GM21717 (cell line): ENCODE data around the gene PRDM16.

ENCODE experiments used
- ATAC-seq: cut with Tn5 transposase; IDR thresholded peaks from one replicate; pipeline ENCODE4 v1.9.1; 2021; ENCODE audit warnings: mild to moderate bottlenecking, moderate library complexity; ENCODE audit not compliant: unreplicated experiment

Gene PRDM16

DNA sequence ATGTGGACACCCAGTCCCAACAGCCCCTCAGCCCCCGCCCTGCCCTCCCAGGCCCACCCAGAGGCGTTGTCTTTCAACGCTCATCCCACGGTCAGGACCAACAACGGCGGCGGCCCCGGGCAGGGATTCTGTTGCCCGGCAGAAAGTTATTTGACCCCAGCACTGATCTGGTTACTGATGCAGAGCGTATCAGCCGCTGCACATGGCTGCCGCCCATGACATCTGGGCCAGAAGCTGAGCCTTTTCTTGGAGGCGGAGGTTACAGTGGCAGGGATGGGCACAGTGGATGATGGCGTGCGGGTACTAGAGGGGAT, 258.3 kb downstream of the PRDM16 start:
- ATAC-seq: no peak

DNA sequence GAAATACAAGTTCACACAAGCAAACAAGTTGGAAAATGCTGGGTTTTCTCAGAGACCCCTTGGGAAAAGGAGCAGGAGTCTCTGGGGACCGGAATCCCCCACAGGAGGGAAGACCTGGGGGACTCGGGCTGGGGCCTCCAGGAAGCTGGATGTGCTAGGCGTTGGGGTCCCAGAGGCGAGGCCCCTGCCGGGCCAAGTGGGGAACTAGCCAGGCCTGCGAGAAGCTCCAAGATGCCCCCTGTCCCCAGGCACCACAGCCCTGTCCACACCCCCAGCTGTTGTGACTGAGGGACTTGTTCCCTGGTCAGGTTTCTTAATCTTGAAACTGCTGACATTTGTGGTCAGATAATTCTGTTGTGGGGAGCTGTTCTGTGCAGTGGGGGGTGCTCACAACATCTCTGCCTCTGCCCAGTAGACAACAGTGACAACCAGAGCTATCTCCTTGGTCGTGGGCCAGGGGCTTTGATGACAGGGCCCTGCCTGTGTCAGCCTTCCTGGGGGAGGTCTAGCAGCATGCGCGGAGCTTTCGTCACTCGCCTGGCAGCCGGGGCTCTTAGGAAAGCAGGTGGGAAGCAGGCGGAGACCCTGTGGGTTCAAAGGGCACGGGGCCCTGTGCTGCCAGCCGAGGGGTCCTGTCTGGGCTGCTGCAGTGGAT, 259.1 kb downstream of the PRDM16 start:
- ATAC-seq: no peak

DNA sequence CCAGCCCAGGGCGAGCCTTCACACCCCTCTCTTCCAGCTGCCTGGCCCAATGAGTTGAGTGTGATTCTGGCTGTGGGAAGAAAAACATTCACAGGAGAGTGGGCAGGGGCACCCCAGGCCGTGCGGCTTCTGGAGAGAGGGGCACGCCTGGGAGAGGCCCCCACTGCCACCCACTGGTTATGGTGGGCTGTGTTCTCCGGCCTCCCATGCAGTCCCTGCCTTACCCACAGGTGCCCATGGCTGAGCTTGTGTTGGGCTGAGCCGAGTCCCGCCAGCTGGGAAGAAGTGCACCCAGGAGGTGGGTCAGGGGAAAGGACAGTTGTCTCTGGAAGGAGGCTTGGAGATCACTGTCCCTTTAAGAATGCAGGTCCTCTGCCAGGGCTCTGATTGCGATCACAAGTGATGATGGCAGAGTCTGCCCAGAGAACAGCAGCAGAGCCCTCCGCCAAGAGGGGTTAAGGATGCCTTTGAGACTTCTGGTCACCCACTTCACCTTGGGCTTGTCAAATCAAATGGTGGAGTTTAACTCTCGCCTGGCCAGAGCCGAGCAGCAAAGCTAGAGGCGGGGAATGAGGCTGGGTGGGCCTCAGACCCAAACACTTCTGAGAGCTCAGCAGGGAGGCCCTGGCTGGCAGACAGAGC, 260.8 kb downstream of the PRDM16 start:
- ATAC-seq: no peak

DNA sequence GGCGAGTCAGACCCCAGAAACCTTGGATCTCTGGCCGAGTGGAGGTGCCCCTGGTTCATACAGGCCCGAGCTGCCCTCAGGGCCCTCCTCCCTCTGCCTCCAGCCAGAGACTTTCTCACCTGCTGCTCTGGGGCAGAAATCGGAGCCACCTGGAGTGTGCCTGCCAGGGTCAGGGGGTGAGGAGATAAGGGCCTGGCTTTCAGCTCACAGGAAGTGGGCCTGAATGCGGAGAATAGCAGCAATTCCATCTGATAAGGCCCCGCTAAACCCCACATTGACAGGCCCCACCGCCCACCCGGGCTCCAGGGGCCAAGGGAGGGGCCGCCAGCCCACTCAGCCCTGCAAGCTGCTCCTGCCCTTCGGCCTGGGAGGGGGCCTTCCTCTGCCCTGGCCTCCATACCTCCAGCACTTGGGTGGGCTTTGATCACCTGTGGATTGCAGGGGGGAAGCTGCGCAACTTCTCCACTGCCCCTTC, 261.8 kb downstream of the PRDM16 start:
- ATAC-seq: no peak

DNA sequence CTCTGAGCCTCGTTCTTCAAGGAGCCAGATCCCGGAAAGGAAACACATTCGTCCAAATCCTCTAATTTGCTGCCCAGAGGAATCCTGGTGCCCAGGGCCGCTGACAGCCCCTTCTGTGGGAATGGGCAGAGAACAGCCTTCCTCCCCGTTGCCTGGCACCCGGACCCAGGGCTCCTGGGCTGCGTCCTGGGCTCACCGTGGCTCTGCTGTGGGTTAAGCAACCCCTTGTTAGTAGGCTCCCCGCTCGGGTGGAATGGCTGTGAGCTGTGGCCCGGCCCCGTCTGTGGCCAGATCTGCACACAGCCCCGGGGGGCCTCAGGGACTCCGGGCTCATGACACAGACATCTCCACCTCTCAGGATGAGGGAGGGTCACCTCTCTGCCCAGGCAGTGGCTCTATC, 262.6 kb downstream of the PRDM16 start:
- no peak for ATAC-seq

DNA sequence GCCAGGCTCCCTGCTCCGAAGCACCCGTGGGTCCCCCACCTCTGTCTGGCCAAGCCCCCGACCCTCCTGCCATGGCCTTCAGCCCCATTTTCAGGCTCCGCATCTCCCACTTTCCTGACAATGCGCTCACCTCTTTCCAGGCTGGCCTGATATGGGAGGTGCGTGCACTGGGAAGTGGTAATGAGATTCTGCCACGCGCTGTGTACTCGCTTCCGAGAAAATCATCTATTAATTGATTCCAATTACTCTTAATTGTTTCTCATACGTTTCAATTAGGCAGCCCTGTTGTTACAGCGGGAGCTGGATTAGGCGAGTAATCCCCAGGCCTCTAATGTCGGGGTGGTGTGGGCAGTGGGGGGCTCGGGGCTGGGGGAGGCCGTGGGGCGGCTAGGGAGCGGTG, 263.0 kb downstream of the PRDM16 start:
- no peak for ATAC-seq

DNA sequence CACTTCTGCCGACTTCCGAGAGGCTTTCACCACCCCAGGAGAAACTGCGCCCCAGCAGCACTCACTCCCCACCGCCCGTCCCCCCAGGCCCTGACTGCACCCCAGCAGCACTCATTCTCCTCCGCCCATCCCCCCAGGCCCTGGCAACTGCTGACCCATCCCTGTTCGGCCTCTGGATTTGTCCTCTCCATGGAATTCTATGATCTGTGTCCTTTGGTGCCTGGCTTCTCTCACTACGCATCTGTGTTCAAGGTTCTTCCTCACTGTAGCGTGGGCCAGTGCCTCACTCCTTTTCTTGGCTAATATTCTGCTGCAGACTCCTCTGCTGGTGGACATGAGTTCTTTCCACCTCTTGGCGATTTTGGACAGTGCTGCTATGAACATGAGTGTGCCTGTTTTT, 263.7 kb downstream of the PRDM16 start:
- no peak for ATAC-seq

DNA sequence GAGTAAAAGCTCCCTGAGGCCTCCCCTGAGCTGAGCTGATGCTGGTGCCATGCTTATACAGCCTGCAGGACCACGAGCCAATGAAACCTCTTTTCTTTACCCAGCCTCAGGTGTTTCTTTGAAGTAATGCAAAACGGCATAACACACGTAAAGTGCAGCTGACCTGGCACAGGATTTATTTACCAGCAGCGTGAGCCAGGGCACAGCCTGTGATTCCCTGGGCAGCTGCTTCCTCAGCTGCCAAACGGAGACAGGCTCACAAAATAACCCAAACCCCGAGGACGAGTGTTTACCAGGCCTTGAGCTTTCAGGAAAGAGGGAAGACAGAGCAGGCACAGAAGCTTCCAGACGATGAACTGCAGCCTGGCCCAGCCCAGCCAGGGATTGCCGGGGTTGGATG, 264.9 kb downstream of the PRDM16 start:
- no peak for ATAC-seq

DNA sequence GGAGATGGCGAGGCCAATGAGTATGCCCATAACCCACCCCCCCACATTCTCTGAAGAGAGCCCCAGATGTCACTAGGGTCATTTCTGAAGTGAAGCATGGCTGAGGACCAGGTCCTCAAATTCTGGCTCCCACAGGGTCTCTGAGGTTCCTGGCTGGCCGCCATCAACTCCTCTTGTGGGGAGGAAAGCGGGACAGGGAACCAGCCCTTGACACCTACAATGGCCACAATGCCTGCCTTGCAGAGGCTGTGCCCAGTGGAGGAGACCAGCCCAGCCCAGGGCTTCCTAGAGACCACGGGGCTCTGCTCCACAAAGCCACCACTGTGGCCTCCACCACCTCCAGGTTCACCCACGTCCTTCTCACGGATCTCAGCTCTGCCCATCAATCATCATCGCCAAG, 265.4 kb downstream of the PRDM16 start:
- no peak for ATAC-seq

DNA sequence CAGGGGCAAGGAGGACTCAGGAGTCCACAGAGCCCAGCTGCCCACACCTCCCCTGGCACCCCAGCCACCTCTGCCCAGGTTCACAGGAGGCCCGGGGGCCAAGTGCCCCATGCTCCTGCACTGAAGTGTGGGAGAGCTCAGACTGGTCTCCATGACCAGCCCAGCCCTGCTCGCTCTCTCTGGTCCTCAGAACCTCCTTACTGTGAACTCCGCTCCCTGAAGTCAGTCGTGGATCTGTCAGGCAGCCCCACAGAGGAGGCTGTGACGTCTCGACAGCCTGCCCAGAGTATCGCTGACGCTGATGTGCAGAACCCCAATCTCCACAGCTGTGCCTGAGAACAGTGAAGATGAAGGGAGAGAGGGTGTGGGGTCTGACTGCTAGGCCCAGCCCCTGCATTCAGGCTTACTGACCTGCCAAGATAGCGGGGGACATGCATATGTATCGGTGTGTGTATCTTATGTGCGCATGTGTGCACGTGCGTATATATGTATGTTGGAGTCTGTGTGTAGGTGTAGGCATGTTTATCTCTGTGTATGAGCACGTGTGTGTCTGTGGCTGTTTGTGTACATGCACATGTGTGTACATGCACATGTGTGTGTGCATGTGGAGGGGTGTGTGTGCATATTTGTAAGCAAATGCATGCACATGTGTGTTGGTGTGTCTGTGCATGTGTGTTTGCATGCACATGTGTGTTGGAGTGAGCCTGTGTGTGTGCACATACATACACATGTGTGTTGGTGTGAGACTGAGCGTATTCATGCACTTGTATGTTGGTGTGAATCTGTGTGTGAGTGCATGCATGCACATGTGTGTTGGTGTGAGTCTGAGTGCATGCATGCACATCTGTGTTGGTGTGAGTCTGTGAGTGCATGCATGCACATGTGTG, 267.0 kb downstream of the PRDM16 start:
- ATAC-seq: no peak

DNA sequence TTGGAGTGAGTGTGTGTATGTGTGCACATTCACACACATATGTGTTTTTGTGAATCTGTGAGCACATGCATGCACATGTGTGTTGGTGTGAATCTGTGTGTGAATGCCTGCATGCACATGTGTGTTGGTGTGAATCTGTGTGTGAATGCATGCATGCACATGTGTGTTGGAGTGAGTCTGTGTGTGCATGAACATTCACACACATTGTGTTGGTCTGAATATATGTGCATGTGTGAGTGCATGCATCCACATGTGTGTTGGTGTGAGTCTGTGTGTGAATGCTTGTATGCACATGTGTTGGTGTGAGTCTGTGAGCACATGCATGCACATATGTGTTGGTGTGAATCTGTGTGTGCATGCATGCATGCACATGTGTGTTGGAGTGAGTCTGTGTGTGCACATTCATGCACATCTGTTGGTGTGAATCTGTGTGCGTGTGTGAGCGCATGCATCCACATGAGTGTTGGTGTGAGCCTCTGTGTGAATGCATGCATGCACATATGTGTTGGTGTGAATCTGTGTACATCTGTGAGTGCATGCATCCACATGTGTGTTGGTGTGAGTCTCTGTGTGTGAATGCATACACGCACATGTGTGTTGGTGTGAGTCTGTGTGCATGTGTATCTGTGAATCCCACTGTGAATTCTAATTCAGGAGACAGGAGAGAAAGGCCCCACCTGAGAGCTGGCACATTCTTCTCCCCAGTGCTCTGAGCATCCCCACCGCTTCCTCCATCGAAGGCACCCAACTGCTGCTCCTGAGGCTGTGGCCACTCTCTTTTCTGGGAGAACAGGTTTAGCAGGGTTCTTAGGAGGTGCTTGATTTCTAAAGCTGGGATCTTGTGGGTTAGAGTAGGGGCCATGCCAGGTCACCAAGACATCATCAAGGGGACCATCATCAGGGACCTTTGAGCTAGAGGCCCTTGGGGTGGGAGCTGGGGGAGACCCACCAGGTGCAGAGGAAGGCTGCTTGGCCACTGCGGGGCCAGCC, 267.9 kb downstream of the PRDM16 start:
- ATAC-seq: no peak

DNA sequence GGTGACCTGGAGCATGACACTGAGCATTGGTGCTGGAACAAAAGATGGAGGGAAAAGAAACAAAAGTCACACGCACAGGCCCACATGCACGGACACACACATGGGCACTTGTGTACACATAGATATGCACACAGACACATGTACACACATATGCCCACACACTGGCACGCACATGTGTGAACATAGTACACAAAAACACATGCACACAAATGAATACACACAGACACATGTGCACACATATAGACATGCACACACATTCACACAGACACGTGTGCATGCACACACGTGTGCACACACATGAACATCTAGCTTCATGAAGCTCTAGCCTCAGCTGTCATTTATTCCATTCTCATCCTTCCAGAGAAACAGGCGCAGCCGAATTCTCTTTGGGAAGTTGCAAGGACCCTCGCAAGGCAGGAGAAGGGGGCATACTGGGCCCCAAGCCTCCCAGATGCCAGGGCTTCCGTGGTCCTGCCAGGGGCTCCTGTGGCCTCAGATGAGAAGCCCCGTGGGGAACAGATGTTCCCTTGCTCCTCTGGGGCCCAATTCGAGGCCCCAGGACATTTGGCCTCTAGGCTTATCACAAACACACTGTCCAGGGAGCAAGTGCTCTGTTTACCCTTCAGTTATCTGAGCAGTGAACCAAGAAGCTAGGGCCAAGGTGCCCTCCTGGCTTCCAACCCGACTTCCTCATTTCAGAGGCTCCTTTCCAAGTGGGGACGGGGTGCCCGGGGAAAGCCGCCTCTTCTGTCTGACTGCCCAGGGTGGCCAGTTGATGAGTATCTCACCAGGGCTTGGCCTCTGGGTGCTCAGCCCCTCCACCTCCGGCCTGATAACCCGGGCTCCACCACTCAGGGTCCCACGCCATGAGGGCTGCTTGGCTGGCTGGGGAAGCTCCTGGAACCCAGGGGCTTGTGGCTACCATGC, 269.1 kb downstream of the PRDM16 start:
- no peak for ATAC-seq

DNA sequence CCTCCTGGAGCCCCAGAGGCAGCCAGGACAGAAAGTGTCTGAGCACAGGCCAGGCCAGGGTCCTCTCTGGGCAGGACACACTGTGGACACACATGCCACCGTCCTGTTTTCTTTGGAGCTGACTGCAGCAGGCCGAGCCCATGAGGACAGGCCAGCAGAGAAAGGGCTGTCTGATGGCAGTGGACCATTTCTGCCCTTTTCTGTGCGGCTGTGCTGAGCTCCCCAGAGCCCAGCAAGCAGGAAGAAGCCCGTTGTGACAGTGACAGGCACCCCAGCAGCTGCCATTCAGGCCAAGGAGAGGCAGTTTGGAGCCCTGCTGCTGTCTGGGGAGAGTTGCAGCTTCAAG, 269.7 kb downstream of the PRDM16 start:
- no peak for ATAC-seq

DNA sequence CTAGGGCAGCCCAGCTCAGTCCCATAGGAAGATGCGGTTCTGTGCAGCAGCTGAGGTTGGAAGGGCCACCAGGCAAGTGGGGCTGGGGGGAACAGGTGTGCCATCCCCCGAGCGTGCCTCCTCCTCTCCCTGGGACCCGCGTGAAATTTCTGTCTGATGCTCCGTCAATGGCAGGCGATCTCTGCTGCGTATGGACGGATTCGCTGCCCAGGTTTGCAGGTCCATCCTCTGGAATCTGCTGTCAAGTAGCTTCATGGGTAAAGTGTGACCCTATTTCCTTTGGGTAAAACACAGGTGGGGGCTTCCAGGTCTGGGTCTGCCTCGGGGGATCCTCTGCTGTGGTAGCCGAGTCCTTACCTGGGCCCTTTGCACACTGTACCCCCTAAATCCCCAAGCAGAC, 270.9 kb downstream of the PRDM16 start:
- ATAC-seq: no peak

DNA sequence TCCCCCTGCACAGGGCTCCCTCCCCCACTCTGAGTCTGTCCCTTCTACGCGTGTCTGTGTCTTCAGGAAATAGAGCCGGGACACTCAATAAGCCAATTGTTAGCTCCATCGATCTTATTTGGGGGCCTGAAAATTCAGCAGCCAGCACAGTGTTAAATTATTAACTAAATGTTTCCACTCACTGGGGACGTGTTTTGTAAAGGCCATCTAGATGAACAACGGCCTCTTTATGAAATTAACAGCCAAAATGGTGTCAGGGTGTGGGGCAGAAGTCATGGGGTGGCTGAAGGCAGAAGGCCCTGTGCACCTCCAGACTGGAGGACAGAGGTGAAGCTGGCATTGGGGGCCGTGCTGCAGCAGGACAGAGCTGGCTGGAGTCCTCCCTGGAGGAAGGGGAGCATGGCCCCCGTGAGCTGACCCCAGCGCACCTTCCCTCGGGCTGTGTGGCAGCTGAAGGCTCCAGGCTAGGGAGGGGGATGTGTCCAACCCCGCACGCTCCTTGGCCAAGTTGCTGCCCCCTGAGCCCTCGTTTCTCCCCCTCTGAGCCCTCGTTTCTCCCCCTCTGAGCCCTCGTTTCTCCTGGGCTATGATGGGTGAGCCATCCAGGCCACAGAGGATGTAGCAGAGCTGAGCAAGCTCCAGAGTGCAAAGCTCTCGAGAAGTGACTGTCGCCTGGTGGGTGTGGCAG, 271.7 kb downstream of the PRDM16 start:
- ATAC-seq: no peak

DNA sequence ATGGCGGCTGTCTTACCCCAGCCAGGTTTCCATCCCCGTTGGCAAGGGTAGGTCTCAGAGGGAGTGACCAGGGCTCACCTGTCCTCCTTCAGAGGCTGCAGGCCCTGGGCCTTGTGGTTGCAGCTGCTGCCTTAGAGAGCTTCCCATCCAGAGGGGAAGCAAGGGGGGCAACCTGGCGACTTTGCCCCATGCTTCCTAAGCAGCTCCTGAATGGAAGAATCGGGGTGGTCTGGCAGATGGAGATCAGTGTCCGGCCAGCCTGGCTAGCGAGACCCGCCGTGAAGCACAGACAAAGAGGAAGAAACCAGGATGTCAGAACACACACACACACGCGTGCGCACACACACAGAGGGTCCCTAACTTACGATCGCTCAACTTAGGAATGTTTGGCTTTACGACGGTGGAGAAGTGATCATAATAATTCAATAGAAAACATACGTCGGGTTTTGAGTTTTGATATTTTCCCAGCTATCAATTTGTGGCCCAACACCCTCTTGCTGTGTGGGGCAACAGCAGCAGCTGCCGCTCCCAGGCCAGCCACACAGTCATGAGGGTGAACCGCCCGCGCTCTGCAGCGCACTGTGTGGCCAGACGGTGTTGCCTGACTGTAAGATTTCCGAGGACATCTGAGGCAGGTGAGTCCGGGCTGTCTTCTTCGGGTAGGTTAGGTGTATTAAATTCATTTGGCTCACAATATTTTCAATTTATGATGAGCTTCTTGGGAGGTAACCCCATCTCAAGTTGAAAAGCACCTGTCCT, 272.4 kb downstream of the PRDM16 start:
- ATAC-seq: no peak

DNA sequence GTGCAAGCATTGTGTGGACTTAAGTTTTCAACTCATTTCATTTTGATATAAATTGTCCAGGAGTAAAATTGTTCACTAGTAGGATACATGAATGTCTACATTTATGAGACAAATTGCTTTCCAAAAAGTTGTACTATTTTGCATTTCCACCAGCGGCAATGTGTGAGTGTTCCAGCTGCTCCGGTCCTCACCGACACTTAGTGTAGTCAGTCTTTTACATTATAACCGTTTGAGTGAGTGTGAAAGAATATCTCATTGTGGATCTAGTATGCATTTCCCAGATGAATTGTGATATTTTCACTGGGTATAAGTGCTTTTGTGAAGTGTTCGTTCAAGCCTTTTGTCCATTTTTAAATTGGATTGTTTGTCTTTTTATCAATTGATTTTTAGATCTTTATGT, 274.0 kb downstream of the PRDM16 start:
- ATAC-seq: no peak

DNA sequence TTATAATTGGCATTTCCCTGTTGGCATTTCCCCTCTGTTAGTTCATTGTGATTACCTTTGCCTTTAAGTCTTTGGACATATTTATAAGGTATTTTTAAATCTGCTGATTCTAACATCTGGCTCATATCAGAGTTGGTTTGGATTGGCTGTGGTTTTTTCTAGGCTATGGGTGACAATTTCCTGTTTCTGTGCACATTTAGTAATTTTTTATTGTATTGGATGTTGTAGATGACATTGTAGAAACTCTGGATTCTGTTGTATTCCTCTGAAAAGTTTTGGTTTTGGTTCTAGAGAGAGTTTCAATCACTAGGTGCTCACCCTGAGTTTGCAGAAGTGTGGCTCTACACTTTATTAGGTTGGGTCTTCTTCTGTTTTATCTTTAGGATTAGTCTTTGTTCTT, 275.4 kb downstream of the PRDM16 start:
- no peak for ATAC-seq

DNA sequence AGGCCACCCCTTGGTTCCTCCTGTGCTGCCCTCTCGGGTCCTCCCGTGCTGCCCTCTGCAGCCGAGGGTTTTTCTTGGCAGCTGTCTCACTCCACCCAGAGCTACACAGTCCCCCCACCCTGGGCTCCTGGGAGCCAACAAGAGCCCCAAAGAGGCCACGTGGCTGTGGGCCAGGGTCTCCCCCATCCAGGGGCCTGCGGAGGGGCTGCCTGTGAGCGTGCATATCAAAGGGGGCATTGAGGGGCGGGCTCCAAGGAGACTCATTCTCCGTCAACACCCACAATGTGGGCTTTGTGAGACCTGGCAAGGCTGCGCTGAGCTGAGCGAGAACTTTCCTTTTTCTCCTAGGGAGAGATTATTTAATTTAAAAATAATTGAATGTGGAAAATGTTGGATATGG, 276.8 kb downstream of the PRDM16 start:
- no peak for ATAC-seq
